K562 (cell line): ENCODE measurements around the gene NDUFB7.
A peak's percentile ranks its signal among the peaks of the same experiment; 100 is the strongest.
"Not testable (repeated sequence)": the region's sequence is repeated elsewhere in the genome, so short reads cannot be mapped to it uniquely, and the experiment has no call there.

ENCODE experiments used
- BRCA1 ChIP-seq, 2 experiments: fragments of 450-650 bp in 1 of 2; sonication (generic) in 1 of 2; formaldehyde crosslinking in 1 of 2; IDR thresholded peaks; 2 replicates each; pipeline versions ENCODE4 v1.5.0 to v1.6.1; 2017 to 2020; ENCODE audit warnings: mild to moderate bottlenecking in 1 of 2, missing genetic modification reagents in 1 of 2
- CBX5 ChIP-seq: IDR thresholded peaks from 2 replicates; pipeline ENCODE4 v1.6.1; 2014; ENCODE audit warnings: low read depth, borderline replicate concordance
- COPS2 ChIP-seq: fragments of 450-650 bp; conservative IDR thresholded peaks from 2 replicates; pipeline ENCODE4 v1.6.1; 2016; ENCODE audit warnings: mild to moderate bottlenecking, moderate library complexity
- CTCF ChIP-seq, 3 experiments: IDR thresholded peaks in 2 of 3; conservative IDR thresholded peaks in 1 of 3; 2 replicates each; pipeline ENCODE4 v1.5.1; 2011 to 2012; ENCODE audit warnings: low read length in 3 of 3, mild to moderate bottlenecking in 3 of 3, control low read depth in 2 of 3, improper control_type of control experiment in 1 of 3, inconsistent platforms in 1 of 3, low read depth in 1 of 3, mixed read lengths in 1 of 3, moderate library complexity in 1 of 3; ENCODE audit not compliant: insufficient read depth in 2 of 3
- SIX5 ChIP-seq, 2 experiments: IDR thresholded peaks; 2 replicates each; pipeline ENCODE4 v1.6.1; 2011; ENCODE audit warnings: low read length in 2 of 2, borderline replicate concordance in 1 of 2, low read depth in 1 of 2, mild to moderate bottlenecking in 1 of 2, moderate library complexity in 1 of 2; ENCODE audit not compliant: insufficient read depth in 1 of 2
- SPI1 ChIP-seq: IDR thresholded peaks from 2 replicates; pipeline ENCODE4 v1.6.1; 2011; ENCODE audit warnings: low read depth, low read length, control low read depth, borderline replicate concordance
- TARDBP ChIP-seq: fragments of 450-650 bp; IDR thresholded peaks from 2 replicates; pipeline ENCODE4 v1.6.1; 2016
- THAP7 ChIP-seq: fragments of 250-450 bp; sonication (Bioruptor Pico); IDR thresholded peaks from 2 replicates; pipeline ENCODE4 v1.5.0; 2021
- ZNF121 ChIP-seq: sonication (generic); formaldehyde crosslinking; conservative IDR thresholded peaks from 2 replicates; pipeline ENCODE4 v1.8.0; 2022; ENCODE audit warnings: missing genetic modification reagents
- TF ChIP-seq, protein P1 (sequence below), 2 experiments: fragments of 450-650 bp; formaldehyde crosslinking in 1 of 2; IDR thresholded peaks; 2 replicates each; pipeline versions ENCODE4 v1.4.0 to v1.6.1; 2014 to 2020; ENCODE audit warnings: mild to moderate bottlenecking in 2 of 2, borderline replicate concordance in 1 of 2, low read depth in 1 of 2
- TF ChIP-seq, protein P2 (sequence below): fragments of 450-650 bp; IDR thresholded peaks from 2 replicates; pipeline ENCODE4 v1.6.1; 2018; ENCODE audit warnings: mild to moderate bottlenecking, low read depth; ENCODE audit not compliant: partially characterized antibody

DNA sequence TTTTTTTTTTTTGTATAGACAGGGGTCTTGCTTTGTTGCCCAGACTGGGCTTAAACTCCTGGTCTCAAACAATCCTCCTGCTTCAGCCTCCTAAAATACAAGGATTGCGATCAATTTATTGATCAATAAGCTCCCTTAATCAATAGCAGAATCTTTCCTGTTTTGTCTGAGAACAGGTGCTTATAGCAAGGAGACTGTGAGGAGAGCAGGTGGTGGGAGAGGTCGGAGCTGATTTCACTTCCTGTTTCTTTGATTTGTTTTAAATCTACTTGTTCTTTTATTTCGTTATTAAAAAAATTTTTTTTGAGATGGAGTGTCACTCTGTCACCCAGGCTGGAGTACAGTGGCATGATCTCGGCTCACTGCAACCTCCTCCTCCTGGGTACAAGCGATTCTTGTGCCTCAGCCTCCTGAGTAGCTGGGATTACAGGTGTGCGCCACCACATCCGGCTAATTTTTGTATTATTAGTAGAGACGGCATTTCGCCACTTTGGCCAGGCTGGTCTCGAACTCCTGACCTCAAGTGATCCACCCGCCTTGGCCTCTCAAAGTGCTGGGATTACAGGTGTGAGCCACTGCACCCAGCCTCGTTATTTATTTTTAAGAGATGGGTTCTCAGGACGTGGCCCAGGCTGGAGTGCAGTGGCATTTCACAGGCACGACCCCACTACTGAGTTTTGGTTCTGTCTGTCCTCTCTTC, 41.7 kb upstream of the NDUFB7 start:
- TF ChIP-seq THAP7; CBX5; COPS2; CTCF (IDR thresholded peaks at IDR 0.05 in 2 of 3, conservative IDR thresholded peaks at IDR 0.05 in 1 of 3; ENCODE audit: insufficient read depth in 2 of 3, low read depth in 1 of 3, low read length in 3 of 3); SIX5 (IDR thresholded peaks at IDR 0.05; ENCODE audit: borderline replicate concordance in 1 of 2, insufficient read depth in 1 of 2, low read depth in 1 of 2, low read length in 2 of 2); ZNF121 (CRISPR knock-in tag); BRCA1 (IDR thresholded peaks at IDR 0.05); BRCA1 (CRISPR knock-in tag; IDR thresholded peaks at IDR 0.05); TARDBP: not testable (repeated sequence)
- TF ChIP-seq SPI1 = 0 out of 2 replicates have a peak, but pooled peaks have one; percentile 41
- TF ChIP-seq, protein P1, sequence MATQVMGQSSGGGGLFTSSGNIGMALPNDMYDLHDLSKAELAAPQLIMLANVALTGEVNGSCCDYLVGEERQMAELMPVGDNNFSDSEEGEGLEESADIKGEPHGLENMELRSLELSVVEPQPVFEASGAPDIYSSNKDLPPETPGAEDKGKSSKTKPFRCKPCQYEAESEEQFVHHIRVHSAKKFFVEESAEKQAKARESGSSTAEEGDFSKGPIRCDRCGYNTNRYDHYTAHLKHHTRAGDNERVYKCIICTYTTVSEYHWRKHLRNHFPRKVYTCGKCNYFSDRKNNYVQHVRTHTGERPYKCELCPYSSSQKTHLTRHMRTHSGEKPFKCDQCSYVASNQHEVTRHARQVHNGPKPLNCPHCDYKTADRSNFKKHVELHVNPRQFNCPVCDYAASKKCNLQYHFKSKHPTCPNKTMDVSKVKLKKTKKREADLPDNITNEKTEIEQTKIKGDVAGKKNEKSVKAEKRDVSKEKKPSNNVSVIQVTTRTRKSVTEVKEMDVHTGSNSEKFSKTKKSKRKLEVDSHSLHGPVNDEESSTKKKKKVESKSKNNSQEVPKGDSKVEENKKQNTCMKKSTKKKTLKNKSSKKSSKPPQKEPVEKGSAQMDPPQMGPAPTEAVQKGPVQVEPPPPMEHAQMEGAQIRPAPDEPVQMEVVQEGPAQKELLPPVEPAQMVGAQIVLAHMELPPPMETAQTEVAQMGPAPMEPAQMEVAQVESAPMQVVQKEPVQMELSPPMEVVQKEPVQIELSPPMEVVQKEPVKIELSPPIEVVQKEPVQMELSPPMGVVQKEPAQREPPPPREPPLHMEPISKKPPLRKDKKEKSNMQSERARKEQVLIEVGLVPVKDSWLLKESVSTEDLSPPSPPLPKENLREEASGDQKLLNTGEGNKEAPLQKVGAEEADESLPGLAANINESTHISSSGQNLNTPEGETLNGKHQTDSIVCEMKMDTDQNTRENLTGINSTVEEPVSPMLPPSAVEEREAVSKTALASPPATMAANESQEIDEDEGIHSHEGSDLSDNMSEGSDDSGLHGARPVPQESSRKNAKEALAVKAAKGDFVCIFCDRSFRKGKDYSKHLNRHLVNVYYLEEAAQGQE (IDR thresholded peaks at IDR 0.05; ENCODE audit: borderline replicate concordance) = not testable (repeated sequence)
- TF ChIP-seq, protein P1 (CRISPR knock-in tag; IDR thresholded peaks at IDR 0.05; ENCODE audit: low read depth) = not testable (repeated sequence)
- TF ChIP-seq, protein P2, sequence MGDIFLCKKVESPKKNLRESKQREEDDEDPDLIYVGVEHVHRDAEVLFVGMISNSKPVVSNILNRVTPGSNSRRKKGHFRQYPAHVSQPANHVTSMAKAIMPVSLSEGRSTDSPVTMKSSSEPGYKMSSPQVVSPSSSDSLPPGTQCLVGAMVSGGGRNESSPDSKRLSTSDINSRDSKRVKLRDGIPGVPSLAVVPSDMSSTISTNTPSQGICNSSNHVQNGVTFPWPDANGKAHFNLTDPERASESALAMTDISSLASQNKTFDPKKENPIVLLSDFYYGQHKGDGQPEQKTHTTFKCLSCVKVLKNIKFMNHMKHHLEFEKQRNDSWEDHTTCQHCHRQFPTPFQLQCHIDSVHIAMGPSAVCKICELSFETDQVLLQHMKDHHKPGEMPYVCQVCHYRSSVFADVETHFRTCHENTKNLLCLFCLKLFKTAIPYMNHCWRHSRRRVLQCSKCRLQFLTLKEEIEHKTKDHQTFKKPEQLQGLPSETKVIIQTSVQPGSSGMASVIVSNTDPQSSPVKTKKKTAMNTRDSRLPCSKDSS = not testable (repeated sequence)
